ENCODE measurements around the gene ST7L. TPM values are rescaled to one million over a fixed set of nuclear protein-coding genes. Genes with fewer than 3 reads are reported as not detected.

Gene ST7L
- total and polyA plus RNA-seq, 10 of the 15 experiments (the other 5 are each of a cell fraction or from before 2014, with no cell fraction given) = 3.6 to 13.7 (median 8.9) TPM

- no peak for ATAC-seq
- ChIA-PET POLR2A (no interaction called here), SMC1A (ENCODE audit: uncharacterized antibody, unreplicated experiment) (interaction anchor here (0.5 to 1.9 kb wide), 4 partner anchors 44 to 1235 kb away, joined by 3 to 6 read pairs (median 4); no protein-coding TSS in a partner anchor), RAD21 (ENCODE audit: unreplicated experiment) (interaction anchor here (0.7 kb wide), 1 partner anchor 36 kb away, joined by 3 read pairs; the partner anchor contains the start of gene ST7L), CTCF (no interaction called here)
- in situ Hi-C loops (cut with MboI) (no loop called here), intact Hi-C loops (cut with micrococcal nuclease; ENCODE audit: unreplicated experiment) (no loop called here)
- Histone ChIP-seq H3K36me3 (ENCODE audit: control insufficient read depth in 2 of 2, insufficient read depth in 2 of 2, low read length in 1 of 2) (no peaks in the 10 kb centered on the region), H3K4me1 (ENCODE audit: control insufficient read depth, insufficient read depth, low read length) (no peaks in the 10 kb centered on the region), H3K4me2 (ENCODE audit: control insufficient read depth, insufficient read depth) (no peak overlapping the region), H3K27me3 (replicated peaks in 1 of 2; ENCODE audit: control insufficient read depth in 2 of 2, insufficient read depth in 2 of 2, low read length in 1 of 2) (no peaks in the 10 kb centered on the region), H2AFZ (ENCODE audit: control insufficient read depth, low read depth, low read length) (no peak overlapping the region), H4K20me1 (ENCODE audit: control insufficient read depth, insufficient read depth) (no peaks in the 10 kb centered on the region), H3K27ac (ENCODE audit: control insufficient read depth, insufficient read depth) (no peak overlapping the region), H3K9ac (ENCODE audit: control insufficient read depth, insufficient read depth, low read length) (no peak overlapping the region), H3K9me3 (replicated peaks; ENCODE audit: control insufficient read depth, insufficient read depth, low read length) (no peaks in the 10 kb centered on the region), H3K4me3 (no peak overlapping the region), H3K79me2 (ENCODE audit: control insufficient read depth, insufficient read depth, low read length) (no peaks in the 10 kb centered on the region)
- no TSS peak for BruUV-seq (replicated peaks)
- no peak for TF ChIP-seq BCLAF1 (IDR thresholded peaks at IDR 0.05)
- no peak for TF ChIP-seq ATF3 (IDR thresholded peaks at IDR 0.05; ENCODE audit: borderline replicate concordance, extremely low read depth, low read depth, low read length)
- TF ChIP-seq RELA (IDR thresholded peaks at IDR 0.05; ENCODE audit: borderline replicate concordance, partially characterized antibody) = no peak
- no peak for TF ChIP-seq CBX3 (IDR thresholded peaks at IDR 0.05; ENCODE audit: borderline replicate concordance, low read depth)
- no peak for TF ChIP-seq ZNF622 (IDR thresholded peaks at IDR 0.05)
- TF ChIP-seq CREB1 (IDR thresholded peaks at IDR 0.05; ENCODE audit: low read depth) = no peak
- no peak for TF ChIP-seq MTA3 (IDR thresholded peaks at IDR 0.05; ENCODE audit: borderline replicate concordance, low read length)
- DNase-seq (ENCODE audit: low read depth, low spot score) = no peak
- no peak for FAIRE-seq
Measured at GRCh38 chr1:112583366-112583765, 35.6 kb downstream of the ST7L start.

Measured in GM12878 (cell line).